NCI-H1105 treated with DMSO at 0.1 percent for 48 hours (cell line): ENCODE results near the gene KRTAP5-5.

Source experiments
- DNase-seq: peaks from one replicate; lab custom pipeline; 2025; lab: John Stamatoyannopoulos, UW

The KRTAP5-5 gene

GRCh38 chr11:1679881-1680280 lies 50.3 kb downstream of the KRTAP5-5 start:
- no peak for DNase-seq
